GM08714 (cell line): Measurements from ENCODE around the gene HMGN3.
"Not testable (repeated sequence)": the region's sequence is repeated elsewhere in the genome, so short reads cannot be mapped to it uniquely, and the experiment has no call there.

Source experiments
- H3K4me3 ChIP-seq: fragments of 200-500 bp; sonication (Bioruptor generic); 2 replicates; pipeline ENCODE4 v1.5.1; 2014; ENCODE audit warnings: mild to moderate bottlenecking, low read length, inconsistent platforms
- ZNF274 ChIP-seq: IDR thresholded peaks from 2 replicates; pipeline ENCODE4 v1.6.1; 2012; ENCODE audit warnings: mild to moderate bottlenecking, low read depth, low read length

The HMGN3 gene

DNA sequence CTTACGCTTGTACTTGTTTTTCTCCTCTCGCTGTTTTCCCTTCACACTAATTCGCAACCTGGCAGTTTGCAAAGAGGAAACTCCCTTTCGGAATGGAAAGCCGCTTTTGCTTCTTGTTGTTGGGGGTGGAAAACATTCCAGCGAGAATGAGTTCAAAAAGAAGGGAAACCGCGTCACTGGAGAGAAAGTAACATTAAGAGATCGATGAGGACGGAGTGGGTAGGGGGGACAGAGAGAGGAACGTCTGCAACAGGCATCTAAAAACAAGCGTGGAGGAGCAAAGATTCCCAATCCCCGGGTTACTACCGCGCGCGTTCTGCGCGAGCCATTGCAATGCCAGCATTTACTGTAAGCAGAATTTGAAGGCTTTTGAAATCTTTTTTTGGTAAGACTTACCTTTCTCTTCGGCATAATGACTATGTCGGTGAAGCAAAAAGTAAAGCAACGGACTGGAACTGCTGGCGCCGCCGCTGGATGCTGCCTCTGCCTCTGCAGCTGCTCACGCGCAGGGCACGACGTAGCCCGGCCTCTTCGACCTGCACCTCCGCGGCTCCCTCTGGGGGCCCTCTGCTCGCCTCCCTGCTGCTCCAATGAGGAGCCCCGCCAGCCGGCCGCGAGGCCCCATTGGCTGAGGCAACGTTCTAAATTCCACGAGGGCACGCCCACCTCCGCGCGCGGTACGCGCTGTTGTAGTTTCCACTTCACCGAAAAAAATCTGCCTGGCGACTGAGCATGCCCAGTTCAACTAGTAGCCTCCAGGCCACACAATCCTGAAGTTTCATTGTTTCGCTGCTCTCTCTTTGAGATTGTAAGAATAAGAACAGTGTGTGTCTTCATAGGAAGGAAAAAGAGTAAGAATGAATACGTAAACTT, at the start of gene HMGN3:
TSS of gene HMGN3 (minus strand) at position 533 of the 873 bp plus-strand sequence.
- peak within 1 kb of the TSS; percentile 97 for H3K4me3 ChIP-seq
- TF ChIP-seq ZNF274, result no peak

DNA sequence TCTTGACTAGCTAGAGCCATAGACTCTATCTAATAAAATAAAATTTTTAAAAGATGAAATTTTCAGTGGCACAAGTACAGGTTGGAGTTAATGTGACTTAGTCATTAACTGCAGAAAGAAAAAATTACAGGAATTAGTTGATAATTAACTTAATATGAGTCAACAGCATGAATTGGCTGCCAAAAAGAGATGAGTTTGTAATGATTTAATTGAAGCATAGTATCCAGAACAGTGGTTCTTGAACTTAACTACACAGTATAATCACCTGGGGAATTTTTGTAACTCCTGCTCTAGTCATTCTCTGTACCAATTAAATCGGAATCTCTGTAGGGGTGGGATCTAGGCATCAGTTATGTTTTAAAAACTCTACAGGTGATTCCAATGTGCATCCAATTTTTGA, 46.3 kb upstream of the HMGN3 start:
- no peak for TF ChIP-seq ZNF274
- no peak overlapping the region for H3K4me3 ChIP-seq

DNA sequence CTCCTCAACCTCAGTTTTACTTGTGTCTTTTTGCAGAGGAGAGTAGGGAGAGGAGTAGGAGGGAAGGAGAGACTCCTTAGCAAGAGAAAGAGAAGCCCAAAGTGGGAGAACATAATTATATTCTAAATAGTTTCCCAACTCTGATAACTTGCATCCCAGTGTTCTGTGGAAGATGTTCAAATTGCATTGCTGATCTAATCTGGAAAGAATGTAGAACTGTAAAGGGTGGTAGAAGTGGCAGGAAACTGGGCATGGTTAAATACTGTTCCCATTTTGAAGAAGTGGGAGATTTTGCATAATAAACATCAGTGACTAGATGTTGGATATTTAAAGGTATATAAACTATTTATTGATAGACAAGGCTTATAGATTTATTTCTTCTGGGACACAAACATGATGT, 42.6 kb upstream of the HMGN3 start:
- H3K4me3 ChIP-seq, result no peak overlapping the region
- TF ChIP-seq ZNF274, result no peak

DNA sequence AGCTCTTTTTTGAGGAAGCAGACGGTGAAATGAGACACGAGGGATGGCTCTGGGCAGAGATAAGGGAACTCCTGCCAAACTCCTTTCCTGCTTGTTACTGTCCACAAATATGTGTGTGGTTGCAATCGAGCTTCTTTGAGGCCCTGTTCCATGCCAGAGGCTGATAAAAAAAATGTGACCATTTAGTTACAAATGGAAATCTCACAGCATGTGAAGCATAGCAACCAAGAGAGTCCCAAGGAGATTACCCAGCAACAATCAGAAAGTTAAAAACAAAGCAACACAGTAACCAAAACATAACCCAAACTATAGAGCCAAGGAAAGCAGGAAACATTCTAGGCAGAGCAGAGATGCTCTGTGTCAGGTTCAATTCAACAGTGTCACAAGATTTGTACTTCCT, 35.4 kb upstream of the HMGN3 start:
- no peak for TF ChIP-seq ZNF274
- no peak overlapping the region for H3K4me3 ChIP-seq

DNA sequence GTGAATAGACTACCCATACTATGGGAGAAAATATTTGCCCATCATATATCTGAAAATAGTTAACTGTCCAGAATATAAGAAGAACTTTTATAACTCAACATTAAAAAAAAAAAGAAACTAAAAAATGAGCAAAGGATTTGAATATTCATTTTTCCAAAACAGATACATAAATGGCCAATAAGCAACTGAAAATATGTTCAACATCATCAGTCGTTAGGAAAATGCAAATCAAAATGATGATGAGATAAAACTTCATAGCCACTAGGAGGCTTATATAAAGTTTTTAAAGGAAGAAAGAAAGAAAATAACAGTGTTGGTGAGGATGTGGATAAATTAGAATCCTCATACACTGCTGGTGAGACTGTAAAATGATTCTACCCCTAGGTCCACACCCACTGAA, 32.6 kb upstream of the HMGN3 start:
- no peak for TF ChIP-seq ZNF274
- no peak overlapping the region for H3K4me3 ChIP-seq

DNA sequence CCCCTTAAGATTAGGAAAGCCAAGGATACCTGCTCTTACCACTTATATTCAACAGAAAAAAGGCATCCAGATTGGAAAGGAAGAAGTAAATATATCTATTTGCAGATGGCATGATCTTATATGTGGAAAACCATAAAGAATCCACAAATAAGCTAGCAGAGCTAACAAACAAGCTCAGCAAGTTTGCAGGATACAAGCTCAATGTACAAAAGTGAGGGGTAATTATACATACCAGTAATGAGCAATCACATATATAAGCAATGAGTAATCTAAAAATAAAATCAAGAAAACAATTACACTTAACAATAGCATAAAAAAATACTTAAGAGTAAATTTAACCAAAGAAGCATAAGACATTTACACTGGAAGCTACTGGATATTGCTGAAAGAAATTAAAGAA, 31.6 kb upstream of the HMGN3 start:
- H3K4me3 ChIP-seq, result no peak overlapping the region
- no peak for TF ChIP-seq ZNF274

DNA sequence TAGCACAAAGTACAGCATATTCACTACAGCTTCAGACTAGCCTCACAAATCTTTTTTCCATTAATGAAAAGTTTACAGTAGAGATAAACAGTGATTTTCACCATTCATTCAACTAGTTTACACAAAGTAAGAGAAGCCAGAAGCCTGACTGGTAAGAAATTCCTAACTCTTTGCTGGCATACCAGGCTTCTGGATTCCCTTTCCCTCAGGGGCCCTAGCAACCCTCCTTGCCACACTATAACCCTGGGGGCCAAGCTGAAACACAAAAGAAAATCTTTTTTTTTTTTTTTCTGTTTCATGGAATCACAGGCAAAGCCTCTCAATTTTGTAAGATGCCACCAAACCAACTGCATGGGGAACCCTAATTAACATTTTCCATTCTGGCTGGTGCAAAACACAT, 28.9 kb upstream of the HMGN3 start:
- TF ChIP-seq ZNF274, result no peak
- no peak overlapping the region for H3K4me3 ChIP-seq

DNA sequence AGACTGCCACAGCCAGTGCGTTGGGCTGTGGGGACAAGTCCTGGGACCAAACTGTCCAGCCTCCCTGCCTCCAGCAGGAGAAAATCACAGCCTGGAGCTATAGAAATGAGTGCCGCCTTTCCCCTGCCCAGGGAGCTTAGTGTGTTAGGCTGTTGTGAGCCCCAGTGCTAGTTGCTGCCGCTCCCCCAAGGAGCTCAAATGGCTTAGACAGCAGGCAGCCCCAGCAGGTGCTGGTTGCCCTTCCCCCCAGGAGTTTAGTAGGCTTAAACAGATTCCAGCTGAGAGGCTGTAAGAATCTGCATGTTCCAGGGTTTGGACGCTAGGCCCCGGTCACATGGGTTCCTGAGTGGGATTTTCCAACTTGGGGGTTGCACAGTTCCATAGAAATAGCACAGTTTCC, 27.2 kb upstream of the HMGN3 start:
- no peak for TF ChIP-seq ZNF274
- H3K4me3 ChIP-seq, result no peak overlapping the region

DNA sequence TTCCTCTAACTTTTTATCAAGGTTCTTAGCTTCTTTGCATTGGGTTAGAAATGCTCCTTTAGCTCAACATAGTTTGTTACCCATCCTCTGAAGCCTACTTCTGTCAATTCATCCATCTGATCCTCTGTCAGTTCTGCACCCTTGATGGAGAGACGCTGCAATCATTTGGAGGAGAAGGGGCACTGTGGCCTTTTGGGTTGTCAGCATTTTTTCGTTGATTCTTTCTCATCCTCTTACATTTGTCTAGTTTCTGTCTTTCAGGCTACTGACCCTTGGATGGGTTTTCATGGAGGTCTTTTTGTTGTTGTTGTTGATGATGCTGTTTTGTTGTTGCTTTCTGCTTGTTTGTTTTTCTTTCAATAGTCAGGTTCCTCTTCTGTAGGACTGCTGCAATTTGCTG, 26.3 kb upstream of the HMGN3 start:
- H3K4me3 ChIP-seq, result no peak overlapping the region
- TF ChIP-seq ZNF274, result no peak

DNA sequence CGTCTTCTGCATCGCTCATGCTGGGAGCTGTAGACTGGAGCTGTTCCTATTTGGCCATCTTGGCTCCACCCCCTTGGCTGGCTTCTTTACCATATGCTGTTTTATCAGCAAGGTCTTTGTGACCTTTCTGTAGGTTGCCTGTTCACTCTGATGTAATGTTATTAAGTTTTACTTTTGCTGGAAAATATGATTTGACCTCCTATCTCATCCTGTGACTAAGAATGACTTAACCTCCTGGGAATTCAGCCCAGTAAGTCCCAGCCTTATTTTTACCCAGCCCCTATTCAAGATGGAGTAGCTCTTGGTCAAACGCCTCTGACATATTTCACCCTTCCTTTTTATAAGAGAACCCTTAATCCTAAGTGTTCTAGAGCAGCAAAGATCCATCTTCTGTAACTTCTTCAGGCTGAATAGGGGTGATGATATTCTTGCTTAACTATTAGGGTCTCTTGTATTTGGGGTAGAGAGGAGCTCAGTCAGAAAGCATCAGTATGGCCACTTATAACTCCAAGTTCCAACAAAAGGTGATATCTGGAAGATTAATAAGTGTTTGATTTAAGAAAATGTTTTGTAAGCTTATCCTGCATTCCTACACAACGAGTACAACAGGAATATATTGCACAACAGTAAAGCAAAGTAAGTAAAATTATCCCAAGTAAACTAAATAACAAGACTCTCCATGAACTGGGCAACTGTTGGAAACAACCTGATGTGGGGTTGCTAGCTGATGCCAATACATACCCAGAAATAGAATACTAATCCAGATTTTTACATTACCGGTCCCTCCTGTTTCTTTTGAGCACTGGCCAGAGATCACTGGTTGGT, 23.1 kb upstream of the HMGN3 start:
- no peak for TF ChIP-seq ZNF274
- no peak overlapping the region for H3K4me3 ChIP-seq

DNA sequence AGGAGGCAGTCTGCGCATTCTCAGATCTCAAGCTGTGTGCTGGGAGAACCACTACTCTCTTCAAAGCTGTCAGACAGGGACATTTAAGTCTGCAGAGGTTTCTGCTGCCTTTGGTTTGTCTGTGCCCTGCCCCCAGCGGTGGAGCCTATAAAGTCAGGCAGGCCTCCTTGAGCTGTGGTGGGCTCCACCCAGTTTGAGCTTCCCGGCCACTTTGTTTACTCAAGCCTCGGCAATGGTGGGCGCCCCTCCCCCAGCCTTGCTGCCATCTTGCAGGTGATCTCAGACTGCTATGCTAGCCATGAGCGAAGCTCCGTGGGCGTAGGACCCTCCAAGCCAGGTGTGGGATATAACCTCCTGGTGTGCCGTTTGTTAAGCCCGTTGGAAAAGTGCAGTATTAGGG, 22.3 kb upstream of the HMGN3 start:
- H3K4me3 ChIP-seq, result not testable (repeated sequence)

DNA sequence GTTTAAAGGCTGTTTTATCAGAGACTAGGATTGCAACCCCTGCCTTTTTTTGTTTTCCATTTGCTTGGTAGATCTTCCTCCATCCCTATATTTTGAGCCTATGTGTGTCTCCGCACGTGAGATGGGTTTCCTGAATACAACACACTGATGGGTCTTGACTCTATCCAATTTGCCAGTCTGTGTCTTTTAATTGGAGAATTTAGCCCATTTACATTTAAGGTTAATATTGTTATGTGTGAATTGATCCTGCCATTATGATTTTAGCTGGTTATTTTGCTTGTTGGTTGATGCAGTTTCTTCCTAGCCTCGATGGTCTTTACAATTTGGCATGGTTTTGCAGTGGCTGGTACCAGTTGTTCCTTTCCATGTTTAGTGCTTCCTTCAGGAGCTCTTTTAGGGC, 20.6 kb upstream of the HMGN3 start:
- H3K4me3 ChIP-seq, result not testable (repeated sequence)

DNA sequence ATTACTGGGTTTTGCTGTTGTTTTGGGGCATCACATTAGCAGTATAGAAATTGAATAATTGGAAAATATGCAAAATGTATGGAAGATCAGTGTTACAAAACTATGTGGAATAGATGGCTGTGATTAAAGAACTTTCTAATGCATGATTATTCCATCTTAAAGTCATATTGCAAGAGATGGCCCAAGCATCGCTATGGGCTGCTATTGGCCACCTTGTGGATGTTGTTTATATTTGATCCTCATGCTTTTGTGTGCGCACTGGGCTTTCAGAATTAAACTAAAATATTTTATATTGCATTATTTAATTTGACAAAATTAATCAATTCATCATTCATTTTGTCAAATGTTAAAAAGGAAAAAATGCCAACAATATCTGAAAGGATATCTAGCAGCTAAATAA, 16.1 kb upstream of the HMGN3 start:
- no peak overlapping the region for H3K4me3 ChIP-seq
- no peak for TF ChIP-seq ZNF274

DNA sequence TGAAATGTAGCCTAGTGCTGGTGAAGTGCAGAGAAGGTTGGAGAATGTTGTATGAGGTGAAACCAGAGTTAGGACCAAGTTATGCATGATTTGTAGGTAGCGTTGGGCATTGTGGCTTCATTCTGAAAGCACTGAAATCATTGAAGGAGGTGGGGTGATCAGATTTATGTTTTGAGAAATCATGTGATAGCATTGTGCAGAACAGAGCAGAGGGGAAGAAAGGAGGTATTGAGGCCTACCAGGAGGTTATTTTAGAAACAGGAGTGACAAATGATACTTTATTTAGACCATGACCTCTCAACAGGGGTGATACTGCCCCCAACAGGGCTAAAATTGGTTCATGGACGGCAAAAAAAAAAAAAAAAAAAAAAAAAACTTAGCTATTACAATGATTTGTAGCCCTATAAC, 15.6 kb upstream of the HMGN3 start:
- H3K4me3 ChIP-seq, result no peak overlapping the region
- TF ChIP-seq ZNF274, result no peak

DNA sequence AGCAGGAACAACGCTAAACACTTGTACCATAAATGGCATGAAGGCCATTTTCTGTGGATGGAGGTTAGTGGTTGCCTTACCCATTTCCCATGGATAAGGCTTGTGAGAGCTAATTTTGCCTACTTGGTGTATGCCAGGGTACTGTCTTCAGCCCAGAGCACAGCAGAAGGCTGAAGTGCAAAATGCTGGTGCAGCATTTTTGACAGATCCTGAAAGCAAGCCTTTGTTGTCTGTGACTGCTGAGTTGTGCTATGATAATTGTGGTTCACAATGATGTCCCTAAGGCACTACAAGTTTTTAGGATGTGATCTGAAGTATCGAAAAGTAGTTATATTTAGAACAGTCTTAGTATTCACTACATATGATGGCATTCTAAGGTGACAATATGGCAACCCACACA, 14.7 kb upstream of the HMGN3 start:
- H3K4me3 ChIP-seq, result no peak overlapping the region
- TF ChIP-seq ZNF274, result no peak
